GM10266 (cell line): ENCODE results near the gene TSGA10.

Experiments used
- DNase-seq: peaks from one replicate; pipeline ENCODE4 v3.0.0; 2012; ENCODE audit errors: extremely low spot score
- TF ChIP-seq, protein P1 (sequence below): IDR thresholded peaks from 2 replicates; pipeline ENCODE4 v1.5.1; 2012; ENCODE audit warnings: mild to moderate bottlenecking, low read depth; ENCODE audit not compliant: control insufficient read depth, insufficient read depth; ENCODE audit errors: missing control alignments

The TSGA10 gene

DNA sequence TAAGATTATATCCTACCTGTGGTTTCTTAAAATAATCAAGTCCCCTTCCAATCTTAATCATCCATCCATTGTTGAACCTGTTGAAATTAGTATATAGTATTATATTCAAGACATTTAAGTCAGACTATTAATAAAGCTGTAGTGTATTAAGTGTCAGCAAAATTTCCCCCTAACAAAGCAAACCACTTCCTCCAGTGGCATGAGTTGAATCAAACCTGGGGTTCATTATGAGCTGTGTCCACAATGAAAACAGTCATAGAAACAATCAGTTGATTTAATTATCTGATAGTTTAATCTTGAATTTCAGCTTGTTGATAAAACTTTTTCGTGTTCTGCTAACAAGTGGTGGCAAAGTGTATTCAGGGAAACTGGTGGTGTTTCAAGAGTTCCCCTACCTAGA lies 14.8 kb upstream of the TSGA10 start:
- no peak for DNase-seq
- TF ChIP-seq, protein P1, sequence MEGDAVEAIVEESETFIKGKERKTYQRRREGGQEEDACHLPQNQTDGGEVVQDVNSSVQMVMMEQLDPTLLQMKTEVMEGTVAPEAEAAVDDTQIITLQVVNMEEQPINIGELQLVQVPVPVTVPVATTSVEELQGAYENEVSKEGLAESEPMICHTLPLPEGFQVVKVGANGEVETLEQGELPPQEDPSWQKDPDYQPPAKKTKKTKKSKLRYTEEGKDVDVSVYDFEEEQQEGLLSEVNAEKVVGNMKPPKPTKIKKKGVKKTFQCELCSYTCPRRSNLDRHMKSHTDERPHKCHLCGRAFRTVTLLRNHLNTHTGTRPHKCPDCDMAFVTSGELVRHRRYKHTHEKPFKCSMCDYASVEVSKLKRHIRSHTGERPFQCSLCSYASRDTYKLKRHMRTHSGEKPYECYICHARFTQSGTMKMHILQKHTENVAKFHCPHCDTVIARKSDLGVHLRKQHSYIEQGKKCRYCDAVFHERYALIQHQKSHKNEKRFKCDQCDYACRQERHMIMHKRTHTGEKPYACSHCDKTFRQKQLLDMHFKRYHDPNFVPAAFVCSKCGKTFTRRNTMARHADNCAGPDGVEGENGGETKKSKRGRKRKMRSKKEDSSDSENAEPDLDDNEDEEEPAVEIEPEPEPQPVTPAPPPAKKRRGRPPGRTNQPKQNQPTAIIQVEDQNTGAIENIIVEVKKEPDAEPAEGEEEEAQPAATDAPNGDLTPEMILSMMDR: no peak

DNA sequence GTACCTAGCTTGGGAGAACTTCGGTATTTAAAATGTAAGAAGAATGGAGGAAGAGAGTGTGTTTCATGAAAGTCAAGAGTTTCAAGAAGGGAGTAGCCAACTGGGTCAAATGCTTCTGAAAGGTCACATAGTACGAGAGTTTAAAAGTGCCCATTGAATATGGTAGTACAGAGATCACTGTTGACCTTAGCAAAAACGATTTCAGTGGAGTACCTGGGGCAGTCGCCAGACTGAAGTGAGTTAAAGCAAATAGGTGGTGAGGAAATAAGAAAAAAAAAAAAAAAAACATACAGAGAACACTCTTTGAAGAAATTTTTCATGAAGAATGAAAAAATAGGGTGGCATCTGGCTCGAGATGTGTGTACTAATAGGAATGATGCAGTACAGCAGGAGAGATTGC lies 11.5 kb upstream of the TSGA10 start:
- TF ChIP-seq, protein P1: no peak
- DNase-seq: no peak

DNA sequence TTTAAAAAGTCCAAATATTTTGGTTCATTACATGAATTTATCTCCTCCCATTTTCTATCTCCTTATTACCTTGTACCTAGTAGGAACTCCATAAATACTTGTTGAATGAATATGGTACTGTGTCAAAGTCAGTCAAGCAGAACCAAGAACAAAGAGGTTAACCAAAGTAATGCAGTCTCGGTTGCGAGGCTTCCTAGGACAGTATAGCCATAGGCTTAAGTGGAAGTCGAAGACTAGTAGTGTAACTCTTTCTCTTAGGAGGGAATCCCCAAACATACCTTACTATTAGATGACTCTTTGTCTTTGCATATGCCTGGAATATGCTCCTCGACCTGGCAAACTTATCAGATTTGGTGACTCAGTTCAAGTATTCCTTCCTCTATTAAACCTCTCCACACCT lies 4.9 kb upstream of the TSGA10 start:
- TF ChIP-seq, protein P1: no peak
- no peak for DNase-seq

DNA sequence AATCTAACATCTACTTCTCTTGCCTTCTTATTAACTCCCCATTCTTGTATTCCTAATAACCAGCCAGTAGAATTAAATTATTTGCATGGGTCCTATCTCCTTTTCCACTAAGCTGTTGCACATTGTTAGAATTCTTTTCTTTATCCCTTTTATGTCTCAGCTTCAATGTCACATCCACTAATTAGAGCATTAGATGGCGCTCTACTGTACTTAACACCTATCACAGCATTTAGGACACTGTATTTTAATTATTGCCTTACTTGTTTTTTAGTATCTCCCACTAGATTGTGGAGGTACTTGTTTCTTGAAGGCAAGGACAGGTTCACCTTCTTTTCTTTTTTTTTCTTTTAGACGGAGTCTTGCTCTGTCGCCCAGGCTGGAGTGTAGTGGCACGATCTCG lies 3.9 kb upstream of the TSGA10 start:
- TF ChIP-seq, protein P1: peak; percentile 14
- no peak for DNase-seq

DNA sequence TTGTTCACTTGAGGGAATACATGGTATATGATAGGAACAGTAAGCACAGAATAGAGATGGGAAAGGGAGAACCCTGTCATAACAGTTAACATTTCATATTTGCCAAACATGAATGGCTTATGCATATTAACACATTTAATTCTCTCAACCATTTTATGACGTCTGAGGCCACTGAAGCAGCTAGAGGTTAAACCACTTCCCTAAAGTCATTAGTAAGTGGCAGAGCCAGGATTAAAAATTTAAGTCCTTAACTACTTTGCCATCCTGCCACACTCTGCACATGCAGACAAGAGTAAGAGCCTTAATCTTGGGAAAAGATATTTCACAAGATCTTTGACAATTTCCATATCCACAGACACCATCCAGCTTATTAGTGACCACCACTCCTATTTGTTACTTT lies 2.1 kb upstream of the TSGA10 start:
- DNase-seq: no peak
- TF ChIP-seq, protein P1: no peak

DNA sequence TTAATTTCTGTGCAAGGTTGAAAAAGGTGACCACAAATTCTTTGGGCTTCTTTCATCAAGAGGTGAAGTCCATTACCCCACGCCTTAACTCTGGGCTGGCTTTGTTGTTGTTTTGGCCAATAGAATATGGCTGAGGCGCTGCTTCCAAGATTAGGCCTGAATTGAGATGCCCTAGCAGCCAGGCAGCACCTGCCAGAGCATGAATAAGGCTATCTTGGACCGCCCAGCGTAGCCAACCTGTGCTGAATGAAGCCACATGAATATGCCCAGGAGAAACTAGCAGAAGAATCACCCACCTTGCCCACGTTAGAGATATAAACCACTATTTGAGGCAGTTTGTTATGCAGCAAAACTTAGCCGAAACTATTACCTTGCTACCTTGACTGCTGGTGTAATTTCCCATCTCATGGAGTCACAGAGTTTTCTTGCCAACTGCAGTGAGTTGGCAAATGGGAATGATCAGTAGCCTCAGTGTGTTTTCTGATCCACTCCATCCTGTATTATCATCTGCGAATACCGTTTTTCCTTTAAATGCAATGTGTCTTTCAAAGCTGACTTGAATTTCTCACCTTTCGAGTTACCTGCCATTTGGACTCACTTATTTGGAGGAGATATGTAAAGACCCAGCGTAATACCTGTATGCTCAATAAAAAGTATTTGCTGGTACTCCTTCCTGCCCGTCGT lies 679 bp downstream of the TSGA10 start:
- TF ChIP-seq, protein P1: no peak
- DNase-seq: no peak

DNA sequence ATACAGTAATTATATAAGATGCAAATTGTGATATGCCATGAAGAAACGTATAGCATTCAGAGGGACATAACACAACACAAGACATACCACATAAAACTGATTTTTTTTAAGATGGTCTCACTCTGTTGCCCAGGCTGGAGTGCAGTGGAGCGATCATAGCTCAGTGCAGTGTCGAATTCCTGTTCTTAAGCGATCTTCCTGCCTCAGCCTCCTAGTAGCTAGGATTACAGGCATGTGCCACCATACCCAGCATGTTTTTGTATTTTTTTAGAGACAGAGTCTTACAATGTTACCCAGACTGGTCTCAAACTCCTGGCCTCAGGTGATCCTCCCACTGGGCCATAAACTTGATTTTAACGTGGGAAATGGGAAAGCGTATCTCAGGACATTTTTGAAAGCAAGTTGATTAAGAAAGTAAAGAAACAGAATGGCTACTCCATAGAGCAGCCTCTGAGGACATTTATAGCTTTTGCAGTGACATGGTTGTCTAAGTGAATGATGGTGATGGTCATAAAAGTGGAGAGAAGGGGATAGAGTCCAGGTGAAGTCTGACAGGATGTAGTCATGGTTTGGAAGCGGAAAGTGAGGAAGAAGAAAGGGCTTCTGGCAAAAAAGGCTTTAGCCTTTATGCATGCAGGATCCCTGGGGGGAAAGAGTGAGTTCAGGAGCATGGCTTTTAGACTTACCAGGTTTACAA lies 2.4 kb downstream of the TSGA10 start:
- no peak for DNase-seq
- TF ChIP-seq, protein P1: no peak
